Activated B cell treated with CpG ODN at 0.5 μM for 24 hours (primary cell): ENCODE measurements around the gene INPP5E. TPM values are rescaled to one million over a fixed set of nuclear protein-coding genes. Genes with fewer than 3 reads are reported as not detected.

Experiments
- ATAC-seq: fragments of 200-7000 bp; cut with Tn5 transposase; one replicate; pipeline ENCODE4 v1.10.0; 2021; ENCODE audit warnings: low read depth, mild to moderate bottlenecking, moderate library complexity
- CTCF ChIA-PET: fragments of 350-600 bp; sonication (Branson Sonifier 250); formaldehyde crosslinking; loops from one replicate; lab custom pipeline; 2021; ENCODE audit warnings: antibody characterized with exemption; lab: Charles Lee
- POLR2A ChIA-PET: fragments of 350-600 bp; sonication (Branson Sonifier 250); formaldehyde crosslinking; loops from one replicate; lab custom pipeline; 2021; ENCODE audit warnings: antibody characterized with exemption; lab: Charles Lee
- DNase-seq: peaks from one replicate; pipeline ENCODE4 v3.0.0; 2022
- H3K27ac Mint-ChIP-seq: one replicate; pipeline ENCODE4 v1.8.0; 2020; ENCODE audit warnings: mixed read lengths
- H3K27me3 Mint-ChIP-seq: one replicate; pipeline ENCODE4 v1.8.0; 2021; ENCODE audit warnings: mixed read lengths
- H3K36me3 Mint-ChIP-seq: one replicate; pipeline ENCODE4 v1.8.0; 2021; ENCODE audit warnings: low read depth, mixed read lengths
- H3K4me1 Mint-ChIP-seq: one replicate; pipeline ENCODE4 v1.8.0; 2021; ENCODE audit warnings: mixed read lengths
- H3K4me3 Mint-ChIP-seq: one replicate; pipeline ENCODE4 v1.8.0; 2020; ENCODE audit warnings: mild to moderate bottlenecking, mixed read lengths
- H3K9me3 Mint-ChIP-seq: one replicate; pipeline ENCODE4 v1.8.0; 2020; ENCODE audit warnings: mixed read lengths
- intact Hi-C: fragments of 100-400 bp; cut with micrococcal nuclease; formaldehyde crosslinking; loops from one replicate; pipeline ENCODE4 v1.15.1; 2024
- total RNA-seq: library from RNA; stranded (reverse); gene quantifications from 2 replicates; pipeline ENCODE4 v1.2.3, GENCODE V29; 2022
- TF ChIP-seq, protein P1 (sequence below): fragments of 200-600 bp; IDR thresholded peaks from one replicate; pipeline ENCODE4 v1.8.0; 2022; ENCODE audit warnings: antibody characterized with exemption, mild to moderate bottlenecking

Gene INPP5E
- total RNA-seq, 1 donor from 2014 or later, result 26.6 TPM

DNA sequence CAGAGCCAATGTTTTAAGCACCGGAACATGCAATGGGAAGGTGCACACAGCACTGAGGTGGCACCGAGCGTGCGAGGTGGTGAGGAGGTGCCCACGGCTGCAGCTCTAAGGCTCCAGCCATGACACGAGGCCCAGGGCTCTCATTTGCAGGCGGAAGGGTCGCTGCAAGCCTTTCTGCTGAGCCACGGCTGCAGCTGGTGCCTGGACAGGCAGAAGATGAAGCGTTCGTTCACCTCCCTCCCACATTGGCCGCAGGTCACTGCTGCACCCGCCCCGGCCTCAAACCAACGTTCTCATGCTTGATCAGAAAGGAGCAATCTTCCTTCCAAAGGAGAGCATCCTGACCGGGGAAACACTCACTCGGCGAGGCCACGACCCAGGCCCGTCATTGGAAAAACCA lies 4.5 kb upstream of the INPP5E start:
- DNase-seq (no peak), ATAC-seq (no peak)
- Mint-ChIP-seq H3K27me3 (no peaks in the 10 kb centered on the region), H3K4me1 (peaks cover 6% of the 10 kb centered on the region), H3K36me3 (peaks cover 73% of the 10 kb centered on the region), H3K27ac (no peak overlapping the region), H3K9me3 (no peaks in the 10 kb centered on the region), H3K4me3 (no peak overlapping the region)
- ChIA-PET POLR2A (no interaction called here), CTCF (no interaction called here)
- intact Hi-C loops, result no loop called here
- TF ChIP-seq, protein P1, sequence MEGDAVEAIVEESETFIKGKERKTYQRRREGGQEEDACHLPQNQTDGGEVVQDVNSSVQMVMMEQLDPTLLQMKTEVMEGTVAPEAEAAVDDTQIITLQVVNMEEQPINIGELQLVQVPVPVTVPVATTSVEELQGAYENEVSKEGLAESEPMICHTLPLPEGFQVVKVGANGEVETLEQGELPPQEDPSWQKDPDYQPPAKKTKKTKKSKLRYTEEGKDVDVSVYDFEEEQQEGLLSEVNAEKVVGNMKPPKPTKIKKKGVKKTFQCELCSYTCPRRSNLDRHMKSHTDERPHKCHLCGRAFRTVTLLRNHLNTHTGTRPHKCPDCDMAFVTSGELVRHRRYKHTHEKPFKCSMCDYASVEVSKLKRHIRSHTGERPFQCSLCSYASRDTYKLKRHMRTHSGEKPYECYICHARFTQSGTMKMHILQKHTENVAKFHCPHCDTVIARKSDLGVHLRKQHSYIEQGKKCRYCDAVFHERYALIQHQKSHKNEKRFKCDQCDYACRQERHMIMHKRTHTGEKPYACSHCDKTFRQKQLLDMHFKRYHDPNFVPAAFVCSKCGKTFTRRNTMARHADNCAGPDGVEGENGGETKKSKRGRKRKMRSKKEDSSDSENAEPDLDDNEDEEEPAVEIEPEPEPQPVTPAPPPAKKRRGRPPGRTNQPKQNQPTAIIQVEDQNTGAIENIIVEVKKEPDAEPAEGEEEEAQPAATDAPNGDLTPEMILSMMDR, result no peak

DNA sequence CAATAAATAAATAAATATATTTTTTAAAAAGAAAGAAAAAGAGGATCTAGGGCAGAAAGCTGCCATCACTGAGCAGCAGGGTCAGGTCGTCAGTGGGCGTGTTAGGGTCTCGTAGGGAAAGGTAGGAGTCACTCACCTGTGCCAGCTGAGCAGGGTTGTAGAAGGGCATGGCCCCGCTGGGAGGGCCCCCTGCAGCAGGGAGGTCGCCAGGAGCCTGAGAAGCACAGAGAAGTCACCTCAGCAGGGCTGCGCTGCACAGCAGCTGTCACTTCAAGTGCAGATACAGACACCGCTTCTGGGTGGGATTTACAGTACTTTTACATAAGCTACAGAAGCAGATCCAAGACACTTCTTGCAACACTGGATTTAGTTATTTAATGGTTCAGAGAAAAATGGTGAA lies 4.0 kb upstream of the INPP5E start:
- H3K9me3 Mint-ChIP-seq, result no peaks in the 10 kb centered on the region
- H3K27me3 Mint-ChIP-seq, result no peaks in the 10 kb centered on the region
- CTCF ChIA-PET, result no interaction called here
- intact Hi-C loops, result no loop called here
- no peak for DNase-seq
- ATAC-seq, result no peak
- POLR2A ChIA-PET, result no interaction called here
- TF ChIP-seq, protein P1, result no peak
- no peak overlapping the region for H3K27ac Mint-ChIP-seq
- H3K4me1 Mint-ChIP-seq, result peaks cover 6% of the 10 kb centered on the region
- H3K4me3 Mint-ChIP-seq, result no peak overlapping the region
- peaks cover 70% of the 10 kb centered on the region for H3K36me3 Mint-ChIP-seq

DNA sequence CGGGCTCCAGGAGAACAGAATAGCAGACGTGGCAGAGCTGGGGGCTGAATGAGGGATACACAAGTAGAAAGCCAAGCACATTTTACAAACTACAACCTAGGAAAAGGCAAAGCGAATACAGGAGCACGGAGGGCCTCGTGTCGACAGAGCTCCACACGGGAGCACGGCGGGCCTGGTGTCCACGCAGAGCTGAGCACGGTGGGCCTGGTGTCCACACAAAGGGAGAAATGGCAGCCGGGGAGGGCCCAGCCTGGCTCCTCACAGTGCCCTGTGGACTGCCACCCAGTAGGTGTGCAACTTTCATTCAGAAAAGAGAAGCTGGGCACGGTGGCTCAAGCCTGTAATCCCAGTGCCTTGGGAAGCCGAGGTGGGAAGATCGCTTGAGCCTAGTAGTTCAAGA lies 3.4 kb upstream of the INPP5E start:
- Mint-ChIP-seq H3K27me3 (no peaks in the 10 kb centered on the region), H3K9me3 (no peaks in the 10 kb centered on the region), H3K36me3 (peaks cover 64% of the 10 kb centered on the region), H3K4me1 (peaks cover 11% of the 10 kb centered on the region), H3K27ac (no peak overlapping the region), H3K4me3 (no peak overlapping the region)
- TF ChIP-seq, protein P1, result no peak
- intact Hi-C loops, result no loop called here
- ChIA-PET POLR2A (no interaction called here), CTCF (no interaction called here)
- ATAC-seq (no peak), DNase-seq (no peak)

GRCh38 chr9:136442265-136442664 lies 2.6 kb upstream of the INPP5E start:
- CTCF ChIA-PET, result no interaction called here

GRCh38 chr9:136441681-136442245 lies 2.1 kb upstream of the INPP5E start:
- Mint-ChIP-seq H3K4me1 (peaks cover 20% of the 10 kb centered on the region), H3K9me3 (no peaks in the 10 kb centered on the region), H3K27ac (no peak overlapping the region), H3K36me3 (peaks cover 56% of the 10 kb centered on the region), H3K4me3 (no peak overlapping the region), H3K27me3 (no peaks in the 10 kb centered on the region)
- DNase-seq (no peak), ATAC-seq (no peak)
- TF ChIP-seq, protein P1, result no peak
- intact Hi-C loops, result no loop called here
- ChIA-PET CTCF (no interaction called here), POLR2A (interaction anchor here (0.6 kb wide), 1 partner anchor 17 kb away, joined by 3 read pairs; no protein-coding TSS in a partner anchor)

More at GRCh38 chr9:136442265-136442664, 2.6 kb upstream of the INPP5E start:
- intact Hi-C loops, result no loop called here
- Mint-ChIP-seq H3K27me3 (no peaks in the 10 kb centered on the region), H3K4me1 (peaks cover 19% of the 10 kb centered on the region), H3K4me3 (no peak overlapping the region), H3K27ac (no peak overlapping the region), H3K36me3 (peaks cover 56% of the 10 kb centered on the region), H3K9me3 (no peaks in the 10 kb centered on the region)
- TF ChIP-seq, protein P1, result no peak
- POLR2A ChIA-PET, result no interaction called here
- ATAC-seq (no peak), DNase-seq (no peak)
